ENCODE results near the gene CD69. TPM values are rescaled to one million over a fixed set of nuclear protein-coding genes. Genes with fewer than 3 reads are reported as not detected.

Gene CD69
- total and polyA plus RNA-seq, 2 donors (not counting 3 experiments of a cell fraction or from before 2014, with no cell fraction given) = 0.49 to 4.4 TPM

GRCh38 chr12:9755567-9755966, 5.1 kb downstream of the CD69 start:
- dilution Hi-C loops (cut with MboI; ENCODE audit: extremely low pct_ligation_motif_present, low sequenced_read_pairs) = no loop called here
- POLR2A ChIA-PET = no interaction called here
- no peaks in the 10 kb centered on the region for H3K9me1 ChIP-seq (replicated peaks; ENCODE audit: control insufficient read depth, extremely low read depth, insufficient read depth, low read length)
- no peak overlapping the region for H3K4me3 ChIP-seq (replicated peaks in 1 of 3; ENCODE audit: insufficient read depth in 1 of 3, low read depth in 1 of 3, low read length in 3 of 3)
- no peaks in the 10 kb centered on the region for H4K20me1 ChIP-seq (replicated peaks; ENCODE audit: control insufficient read depth, extremely low read depth, insufficient read depth, low read length)
- H3K4me2 ChIP-seq (ENCODE audit: insufficient read depth, low read length) = no peak overlapping the region
- no peaks in the 10 kb centered on the region for H3K9me3 ChIP-seq (replicated peaks; ENCODE audit: control insufficient read depth, insufficient read depth, low read length)
- H3K4me1 ChIP-seq (ENCODE audit: control insufficient read depth, extremely low read depth, insufficient read depth, low read length) = peaks cover 15% of the 10 kb centered on the region
- no peak for FAIRE-seq
- no peak for DNase-seq (ENCODE audit: low read depth, low spot score)
- CTCF ChIA-PET = interaction anchor here (1.5 to 13.3 kb wide), 3 partner anchors 13 to 58 kb away, joined by 5 to 332 read pairs (median 7); no protein-coding TSS in a partner anchor
- intact Hi-C loops (cut with micrococcal nuclease) = loop anchor here (10.0 kb wide), 1 partner anchor 809 kb away; no protein-coding TSS in a partner anchor
- no peak for TF ChIP-seq FOS (IDR thresholded peaks at IDR 0.05; ENCODE audit: borderline replicate concordance, insufficient read depth, low read length)
- TF ChIP-seq POLR2AphosphoS5 (IDR thresholded peaks at IDR 0.05; ENCODE audit: insufficient read depth, low read depth, low read length) = no peak
- TF ChIP-seq, protein P1, sequence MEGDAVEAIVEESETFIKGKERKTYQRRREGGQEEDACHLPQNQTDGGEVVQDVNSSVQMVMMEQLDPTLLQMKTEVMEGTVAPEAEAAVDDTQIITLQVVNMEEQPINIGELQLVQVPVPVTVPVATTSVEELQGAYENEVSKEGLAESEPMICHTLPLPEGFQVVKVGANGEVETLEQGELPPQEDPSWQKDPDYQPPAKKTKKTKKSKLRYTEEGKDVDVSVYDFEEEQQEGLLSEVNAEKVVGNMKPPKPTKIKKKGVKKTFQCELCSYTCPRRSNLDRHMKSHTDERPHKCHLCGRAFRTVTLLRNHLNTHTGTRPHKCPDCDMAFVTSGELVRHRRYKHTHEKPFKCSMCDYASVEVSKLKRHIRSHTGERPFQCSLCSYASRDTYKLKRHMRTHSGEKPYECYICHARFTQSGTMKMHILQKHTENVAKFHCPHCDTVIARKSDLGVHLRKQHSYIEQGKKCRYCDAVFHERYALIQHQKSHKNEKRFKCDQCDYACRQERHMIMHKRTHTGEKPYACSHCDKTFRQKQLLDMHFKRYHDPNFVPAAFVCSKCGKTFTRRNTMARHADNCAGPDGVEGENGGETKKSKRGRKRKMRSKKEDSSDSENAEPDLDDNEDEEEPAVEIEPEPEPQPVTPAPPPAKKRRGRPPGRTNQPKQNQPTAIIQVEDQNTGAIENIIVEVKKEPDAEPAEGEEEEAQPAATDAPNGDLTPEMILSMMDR (IDR thresholded peaks at IDR 0.05; ENCODE audit: extremely low read depth in 1 of 2, insufficient read depth in 1 of 2, low read depth in 1 of 2, low read length in 2 of 2) = no peak
- TF ChIP-seq POLR2A (IDR thresholded peaks at IDR 0.05; ENCODE audit: low read depth, low read length) = no peak
- TF ChIP-seq EZH2 (IDR thresholded peaks at IDR 0.05; ENCODE audit: borderline replicate concordance, low read depth, low read length, severe bottlenecking) = no peak
- no peak for TF ChIP-seq JUN (IDR thresholded peaks at IDR 0.05; ENCODE audit: borderline replicate concordance, insufficient read depth, insufficient read length, low read depth)
- no peak overlapping the region for H3K27ac ChIP-seq (ENCODE audit: insufficient read depth, low read depth, low read length)
- H2AFZ ChIP-seq (ENCODE audit: low read depth, low read length) = no peak overlapping the region
- no peaks in the 10 kb centered on the region for H3K36me3 ChIP-seq (ENCODE audit: control insufficient read depth in 2 of 2, extremely low read depth in 1 of 2, insufficient read depth in 2 of 2, low read length in 2 of 2)
- H3K9ac ChIP-seq (replicated peaks; ENCODE audit: extremely low read depth, insufficient read depth, low read length) = no peak overlapping the region
- no peaks in the 10 kb centered on the region for H3K79me2 ChIP-seq (ENCODE audit: control insufficient read depth, insufficient read depth, low read length)
- H3K27me3 ChIP-seq (ENCODE audit: control insufficient read depth in 2 of 2, insufficient read depth in 2 of 2, low read length in 2 of 2) = no peaks in the 10 kb centered on the region
- BruUV-seq (replicated peaks) = no TSS peak

Data from endothelial cell of umbilical vein (primary cell).